Inflammatory macrophage treated with lipopolysaccharide for 1 hour (primary cell): ENCODE data around the gene PHYHIPL.

Source experiments
- DNase-seq, 2 donors: peaks; one replicate each; pipeline ENCODE4 v3.0.0-alpha.2; 2020 to 2022

Gene PHYHIPL

GRCh38 chr10:59265141-59265540 lies 88.7 kb downstream of the PHYHIPL start:
- DNase-seq, result no peak

GRCh38 chr10:59266321-59266720 lies 89.9 kb downstream of the PHYHIPL start:
- DNase-seq, result no peak

GRCh38 chr10:59268460-59268859 lies 92.0 kb downstream of the PHYHIPL start:
- no peak for DNase-seq

- DNase-seq, result no peak
These were observed 93.2 kb downstream of the PHYHIPL start for GRCh38 chr10:59269651-59270050.

DNA sequence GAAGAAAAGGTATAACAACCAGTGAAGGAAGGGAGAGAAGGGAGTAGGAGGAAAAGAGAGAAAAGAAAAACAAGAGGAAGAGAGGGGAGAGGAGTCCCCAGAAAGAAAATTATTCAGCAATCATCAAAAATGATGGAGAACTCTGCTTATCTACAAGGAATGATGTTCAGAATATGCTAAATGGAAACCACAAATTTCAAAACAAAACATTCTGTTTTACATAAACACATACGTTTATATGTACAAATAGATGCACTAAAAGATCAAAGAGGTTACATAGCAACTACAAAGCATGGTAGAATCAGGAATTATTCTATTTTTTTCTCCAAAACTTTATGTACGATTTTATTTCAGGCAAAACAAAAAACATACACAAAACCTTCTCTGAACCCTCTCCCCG lies 94.0 kb downstream of the PHYHIPL start:
- no peak for DNase-seq

DNA sequence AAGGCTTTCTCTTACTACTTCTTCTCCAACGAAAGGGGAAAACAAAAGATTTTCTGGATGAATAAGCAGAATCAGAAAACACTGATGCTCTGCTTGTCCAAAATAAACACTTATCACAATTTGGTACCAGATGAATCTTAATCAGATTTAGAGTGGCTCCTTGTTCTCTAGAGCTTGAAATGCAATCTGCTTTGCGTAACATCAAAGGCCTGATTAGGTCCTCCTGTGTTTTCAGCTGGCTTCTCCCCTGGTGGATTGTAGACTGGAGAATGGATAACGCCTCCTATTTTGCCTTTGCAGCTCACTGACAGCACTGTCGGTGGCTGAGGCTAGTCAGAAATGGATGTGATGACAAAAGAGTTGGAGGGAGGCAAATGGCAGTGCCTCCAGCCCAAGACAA lies 94.7 kb downstream of the PHYHIPL start:
- DNase-seq, result no peak

DNA sequence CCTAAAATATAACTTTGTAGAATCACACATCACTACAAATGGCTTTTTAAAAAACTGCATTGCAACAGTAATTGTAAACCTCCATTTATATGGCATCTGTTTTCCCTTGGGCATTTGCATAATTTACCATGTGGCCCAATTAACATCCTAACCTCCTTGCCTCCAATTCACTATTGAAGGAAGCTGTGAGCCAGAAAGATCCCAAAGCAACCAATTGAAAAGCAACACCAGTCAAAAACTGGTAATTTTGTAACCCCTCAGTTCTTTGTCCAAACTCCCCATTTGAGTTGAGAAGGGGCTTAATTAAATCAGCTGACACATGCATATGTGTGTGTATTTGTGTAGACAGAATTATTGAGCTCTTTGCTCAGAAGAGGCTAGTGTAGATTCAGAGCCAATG lies 95.6 kb downstream of the PHYHIPL start:
- DNase-seq, result no peak

DNA sequence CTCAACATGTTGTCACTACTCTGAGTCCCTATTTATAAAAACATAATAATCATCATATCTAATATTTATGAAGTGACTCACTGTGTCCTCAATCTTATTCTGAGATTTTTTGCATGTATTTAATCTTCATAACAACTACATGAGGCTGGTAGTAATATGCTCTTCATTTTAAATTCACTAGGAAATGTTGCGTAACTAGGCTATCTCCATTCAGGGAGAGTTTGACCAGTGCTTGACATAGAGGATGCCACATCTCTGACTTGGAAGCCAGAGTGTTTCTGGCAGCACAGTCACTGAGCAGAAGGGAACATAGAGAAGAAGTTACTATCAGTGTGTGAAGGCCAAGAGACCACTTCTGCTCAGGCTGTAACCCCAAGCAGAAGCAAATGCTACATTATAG lies 97.0 kb downstream of the PHYHIPL start:
- no peak for DNase-seq

DNA sequence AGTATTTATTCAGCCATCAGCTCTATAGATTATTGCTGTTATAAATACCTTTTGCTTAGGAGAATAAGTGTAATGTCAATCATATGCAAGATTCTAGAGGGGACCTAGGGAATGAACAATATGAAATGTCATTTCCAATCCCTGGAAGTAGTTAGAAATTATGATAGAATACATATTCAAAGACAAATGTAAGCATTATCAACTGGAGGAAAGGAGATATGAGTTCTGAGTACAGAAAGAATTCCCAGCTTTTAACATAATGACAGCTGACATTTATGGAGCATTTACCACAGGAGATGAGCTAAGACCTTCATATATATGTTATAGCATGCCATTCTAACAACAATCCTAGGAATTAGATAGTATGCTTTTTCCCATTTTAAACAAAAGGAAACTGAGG lies 99.7 kb downstream of the PHYHIPL start:
- no peak for DNase-seq

GRCh38 chr10:59276919-59277318 lies 100.5 kb downstream of the PHYHIPL start:
- no peak for DNase-seq

DNA sequence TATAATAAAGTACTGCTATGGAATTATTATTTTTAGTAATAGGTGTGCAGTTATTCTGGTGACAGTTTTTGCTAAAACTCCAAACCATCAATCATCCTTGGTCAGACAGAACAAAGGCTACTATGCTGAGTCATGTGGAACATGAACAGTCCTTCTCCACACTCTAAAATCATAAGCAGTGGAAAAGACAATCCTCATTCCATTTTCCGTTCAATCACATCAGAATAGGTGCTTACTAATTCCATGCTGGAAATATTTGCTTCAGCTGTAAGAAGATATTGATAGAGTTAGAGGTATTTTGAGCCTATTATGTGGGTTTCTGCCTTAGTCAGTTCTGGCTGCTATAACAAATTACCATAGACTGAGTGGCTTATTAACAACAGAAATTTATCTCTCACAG lies 103.0 kb downstream of the PHYHIPL start:
- DNase-seq, result no peak

GRCh38 chr10:59279991-59280505 lies 103.6 kb downstream of the PHYHIPL start:
- DNase-seq, result no peak

DNA sequence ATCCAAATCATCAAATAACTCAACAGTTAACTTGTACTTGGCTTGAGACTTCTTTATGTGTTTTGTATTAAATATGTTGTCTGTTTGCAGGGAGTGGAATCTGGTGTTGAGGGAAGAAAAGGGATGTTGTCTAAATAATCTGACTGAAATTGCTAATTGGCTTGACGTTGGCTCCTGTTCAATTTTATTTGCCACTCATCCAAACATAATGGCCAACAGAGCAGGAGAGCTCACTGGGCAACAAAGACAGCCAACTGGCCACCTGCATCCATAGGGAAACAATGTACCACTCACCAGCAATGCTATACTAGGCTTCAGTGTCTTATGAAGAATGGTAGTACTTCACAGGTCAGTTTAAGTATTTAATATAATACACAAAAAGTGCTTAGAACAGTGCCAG lies 105.4 kb downstream of the PHYHIPL start:
- no peak for DNase-seq

- no peak for DNase-seq
These were observed 107.1 kb downstream of the PHYHIPL start for GRCh38 chr10:59283456-59284091.

GRCh38 chr10:59284118-59284975 lies 107.9 kb downstream of the PHYHIPL start:
- no peak for DNase-seq

DNA sequence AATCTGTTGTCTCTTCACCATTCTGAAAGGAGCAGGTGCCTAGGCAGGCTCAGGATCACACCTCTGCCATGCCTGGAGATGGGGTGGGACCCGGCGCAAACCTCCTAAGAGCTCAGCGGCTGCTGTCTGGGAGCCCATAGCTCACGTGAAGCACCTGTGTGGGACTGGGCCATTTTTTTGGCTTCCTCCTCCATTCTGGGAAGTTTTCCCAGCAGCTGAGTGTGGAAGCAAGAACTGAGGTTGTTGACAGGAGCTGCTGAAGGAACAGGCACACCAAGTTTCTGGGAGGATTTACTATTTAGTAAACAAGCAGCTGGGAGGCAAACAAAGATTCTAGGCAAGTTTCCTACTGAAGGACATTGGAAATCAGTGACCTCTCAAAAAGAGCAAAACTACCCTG lies 108.6 kb downstream of the PHYHIPL start:
- no peak for DNase-seq

- DNase-seq, result no peak
These were observed 109.4 kb downstream of the PHYHIPL start for GRCh38 chr10:59285848-59286247.

DNA sequence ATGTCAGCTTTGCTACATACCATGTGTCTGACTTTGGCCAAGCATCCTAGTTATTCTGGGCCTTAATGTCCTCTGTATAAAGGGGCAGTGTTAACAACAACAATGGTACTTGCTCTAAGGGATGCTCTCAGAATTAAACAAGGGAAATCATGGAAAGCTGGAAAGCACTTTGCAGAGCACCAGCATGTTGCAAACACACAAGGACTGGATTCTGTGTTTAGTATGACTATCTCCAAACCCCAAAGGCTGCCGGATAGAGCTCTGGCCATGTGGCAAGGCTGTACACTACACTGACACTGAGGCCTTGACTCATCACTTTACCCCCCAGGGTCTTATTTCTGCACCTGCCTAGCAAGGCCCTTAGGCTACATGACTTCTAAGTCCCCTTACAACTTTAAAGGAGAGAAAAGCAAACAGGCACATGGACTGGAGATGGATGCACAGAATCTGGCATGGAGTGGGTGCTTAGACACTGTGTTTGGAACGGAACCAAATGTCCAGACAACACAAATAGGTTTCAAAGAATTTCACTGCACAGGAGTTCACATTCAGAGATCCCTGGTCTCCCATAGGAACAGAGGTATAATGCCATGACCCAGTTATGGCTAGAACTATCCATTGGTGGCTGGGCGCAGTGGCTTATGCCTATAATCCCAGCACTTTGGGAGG lies 111.3 kb downstream of the PHYHIPL start:
- no peak for DNase-seq

GRCh38 chr10:59289853-59290252 lies 113.4 kb downstream of the PHYHIPL start:
- DNase-seq, result no peak

GRCh38 chr10:59290448-59290847 lies 114.0 kb downstream of the PHYHIPL start:
- DNase-seq, result no peak
